Left lobe of liver (tissue), 2 donors: ENCODE data around the gene LTBP3. TPM values are rescaled to one million over a fixed set of nuclear protein-coding genes. Genes with fewer than 3 reads are reported as not detected.

Source experiments
- ATAC-seq: fragments of 200-7000 bp; cut with Tn5 transposase; one replicate; pipeline ENCODE4 v1.9.1; 2020; ENCODE audit warnings: mild to moderate bottlenecking, moderate library complexity
- DNase-seq: peaks from one replicate; pipeline ENCODE4 v3.0.0-alpha.2; 2020; ENCODE audit warnings: low spot score
- total RNA-seq: library from RNA; stranded (reverse); gene quantifications from one replicate; pipeline ENCODE4 v1.2.1, GENCODE V29; 2021
- donor health status: DM: no; HTN: no; CAD: no; lungs with moderate emphysema.
- donor health status: DM: no; HTN: yes; CAD: no.

The LTBP3 gene
- total RNA-seq, 1 donor from 2014 or later: 42.3 TPM

- ATAC-seq (no peak), DNase-seq (no peak)
Observed at GRCh38 chr11:65498727-65498976, 59.5 kb downstream of the LTBP3 start.

GRCh38 chr11:65498042-65498726 lies 60.0 kb downstream of the LTBP3 start:
- peak; percentile 21 for ATAC-seq
- peak; percentile 71 for DNase-seq

GRCh38 chr11:65497141-65498041 lies 60.8 kb downstream of the LTBP3 start:
- ATAC-seq: peak; percentile 82
- DNase-seq: peak; percentile 98

GRCh38 chr11:65496304-65497140 lies 61.6 kb downstream of the LTBP3 start:
- ATAC-seq: no peak
- DNase-seq: no peak

GRCh38 chr11:65493367-65494176 lies 64.6 kb downstream of the LTBP3 start:
- DNase-seq (peak; percentile 75), ATAC-seq (peak; percentile 3)

GRCh38 chr11:65492637-65493366 lies 65.4 kb downstream of the LTBP3 start:
- no peak for ATAC-seq
- no peak for DNase-seq

GRCh38 chr11:65492387-65492636 lies 65.8 kb downstream of the LTBP3 start:
- DNase-seq (no peak), ATAC-seq (no peak)

- DNase-seq (no peak), ATAC-seq (peak; percentile 14)
Observed at GRCh38 chr11:65491614-65492386, 66.4 kb downstream of the LTBP3 start.

- ATAC-seq: no peak
- no peak for DNase-seq
Observed at GRCh38 chr11:65491163-65491465, 67.0 kb downstream of the LTBP3 start.

GRCh38 chr11:65489706-65490320 lies 68.3 kb downstream of the LTBP3 start:
- ATAC-seq (no peak), DNase-seq (no peak)

- no peak for DNase-seq
- no peak for ATAC-seq
Observed at GRCh38 chr11:65489035-65489705, 69.0 kb downstream of the LTBP3 start.

Other genes with a start within 250 kb of the LTBP3 start
- gene CDC42EP2, start 243.5 kb downstream of the LTBP3 start, total RNA-seq: 3.5 TPM
- gene DPF2, start 224.5 kb downstream of the LTBP3 start, total RNA-seq: 18.7 TPM
- 0.43 TPM for gene TIGD3, start 203.6 kb downstream of the LTBP3 start, total RNA-seq
- 14.5 TPM for gene SLC25A45, start 175.7 kb downstream of the LTBP3 start, total RNA-seq
- gene FRMD8, start 171.7 kb downstream of the LTBP3 start, total RNA-seq: 9.3 TPM
- gene NEAT1, start 135.6 kb downstream of the LTBP3 start, total RNA-seq: 766 TPM
- gene MALAT1, start 59.3 kb downstream of the LTBP3 start, total RNA-seq: 2,761 TPM
- gene SCYL1, start 33.3 kb downstream of the LTBP3 start, total RNA-seq: 67.6 TPM
- 17.0 TPM for gene ZNRD2, start 12.1 kb upstream of the LTBP3 start, total RNA-seq
- 19.0 TPM for gene FAM89B, start 14.2 kb upstream of the LTBP3 start, total RNA-seq
- 13.5 TPM for gene EHBP1L1, start 17.7 kb upstream of the LTBP3 start, total RNA-seq
- not detected for gene KCNK7, start 37.4 kb upstream of the LTBP3 start, total RNA-seq
- gene MAP3K11, start 55.9 kb upstream of the LTBP3 start, total RNA-seq: 85.4 TPM
- gene PCNX3, start 57.4 kb upstream of the LTBP3 start, total RNA-seq: 16.8 TPM
- 29.5 TPM for gene SIPA1, start 79.7 kb upstream of the LTBP3 start, total RNA-seq
- 34.3 TPM for gene RELA, start 104.6 kb upstream of the LTBP3 start, total RNA-seq
- gene KAT5, start 153.9 kb upstream of the LTBP3 start, total RNA-seq: 19.4 TPM
- gene RNASEH2C, start 162.4 kb upstream of the LTBP3 start, total RNA-seq: 24.2 TPM
- 13.4 TPM for gene AP5B1, start 222.6 kb upstream of the LTBP3 start, total RNA-seq
- 0.23 TPM for gene OVOL1, start 228.7 kb upstream of the LTBP3 start, total RNA-seq